ENCODE results near the gene SPATA1. TPM values are rescaled to one million over a fixed set of nuclear protein-coding genes. Genes with fewer than 3 reads are reported as not detected.

The SPATA1 gene
- total and polyA plus RNA-seq, 2 donors from 2014 or later: 0.62 to 2.5 TPM

- H3K9me3 ChIP-seq (ENCODE audit: control insufficient read depth in 2 of 3, insufficient read depth in 1 of 3, low read length in 3 of 3): no peaks in the 10 kb centered on the region
- no peak overlapping the region for H3K27ac ChIP-seq (ENCODE audit: low read depth in 2 of 2, low read length in 2 of 2)
- no peak overlapping the region for H3K4me3 ChIP-seq (ENCODE audit: low read length in 3 of 3)
- no peaks in the 10 kb centered on the region for H3K27me3 ChIP-seq (ENCODE audit: control insufficient read depth, insufficient read depth, low read length)
- DNase-seq (no peak), FAIRE-seq (no peak)
- intact Hi-C loops (cut with DNase I): no loop called here
- no peak for TF ChIP-seq CTCF (IDR thresholded peaks at IDR 0.05; ENCODE audit: borderline replicate concordance, extremely low read depth, insufficient read depth)
- no peaks in the 10 kb centered on the region for H3K4me1 ChIP-seq (ENCODE audit: control insufficient read depth in 2 of 3, insufficient read depth in 2 of 3, low read depth in 1 of 3, low read length in 3 of 3)
- H3K9ac ChIP-seq (ENCODE audit: low read length in 3 of 3): no peak overlapping the region
- no peaks in the 10 kb centered on the region for H3K36me3 ChIP-seq (ENCODE audit: control insufficient read depth in 2 of 3, insufficient read depth in 3 of 3, low read length in 3 of 3)
These were observed 107.7 kb downstream of the SPATA1 start for GRCh38 chr1:84613887-84614286.

GRCh38 chr1:84615790-84616189 lies 109.6 kb downstream of the SPATA1 start:
- Histone ChIP-seq H3K4me3 (ENCODE audit: low read length in 3 of 3) (no peak overlapping the region), H3K9me3 (ENCODE audit: control insufficient read depth in 2 of 3, insufficient read depth in 1 of 3, low read length in 3 of 3) (no peaks in the 10 kb centered on the region), H3K4me1 (ENCODE audit: control insufficient read depth in 2 of 3, insufficient read depth in 2 of 3, low read depth in 1 of 3, low read length in 3 of 3) (no peaks in the 10 kb centered on the region), H3K9ac (ENCODE audit: low read length in 3 of 3) (no peak overlapping the region), H3K27me3 (ENCODE audit: control insufficient read depth, insufficient read depth, low read length) (no peaks in the 10 kb centered on the region), H3K27ac (ENCODE audit: low read depth in 2 of 2, low read length in 2 of 2) (no peak overlapping the region), H3K36me3 (ENCODE audit: control insufficient read depth in 2 of 3, insufficient read depth in 3 of 3, low read length in 3 of 3) (no peaks in the 10 kb centered on the region)
- DNase-seq (no peak), FAIRE-seq (no peak)
- TF ChIP-seq CTCF (IDR thresholded peaks at IDR 0.05; ENCODE audit: borderline replicate concordance, extremely low read depth, insufficient read depth): no peak
- intact Hi-C loops (cut with DNase I): no loop called here

Other genes starting within 250 kb of the SPATA1 start
- 4.5 TPM for gene SAMD13, start 204.7 kb upstream of the SPATA1 start, total RNA-seq
- 2.9 TPM for gene SAMD13, start 204.7 kb upstream of the SPATA1 start, polyA plus RNA-seq (ENCODE audit: insufficient read depth, low read depth, low replicate concordance)
- gene DNASE2B, start 107.9 kb upstream of the SPATA1 start, total RNA-seq: not detected
- gene DNASE2B, start 107.9 kb upstream of the SPATA1 start, polyA plus RNA-seq (ENCODE audit: insufficient read depth, low read depth, low replicate concordance): not detected
- 29.6 TPM for gene RPF1, start 27.1 kb upstream of the SPATA1 start, total RNA-seq
- 44.1 TPM for gene RPF1, start 27.1 kb upstream of the SPATA1 start, polyA plus RNA-seq (ENCODE audit: insufficient read depth, low read depth, low replicate concordance)
- gene GNG5, start 195 bp downstream of the SPATA1 start, total RNA-seq: 87.9 TPM
- 304 TPM for gene GNG5, start 195 bp downstream of the SPATA1 start, polyA plus RNA-seq (ENCODE audit: insufficient read depth, low read depth, low replicate concordance)
- 32.0 TPM for gene CTBS, start 68.1 kb downstream of the SPATA1 start, total RNA-seq
- 19.1 TPM for gene CTBS, start 68.1 kb downstream of the SPATA1 start, polyA plus RNA-seq (ENCODE audit: insufficient read depth, low read depth, low replicate concordance)
- gene SSX2IP, start 184.1 kb downstream of the SPATA1 start, total RNA-seq: 18.2 TPM
- 12.1 TPM for gene SSX2IP, start 184.1 kb downstream of the SPATA1 start, polyA plus RNA-seq (ENCODE audit: insufficient read depth, low read depth, low replicate concordance)

All from kidney (tissue), 14 donors.